Loucy (cell line): ENCODE results near the gene FCER2.

Source experiments
- EZH2phosphoT487 ChIP-seq: fragments of 200-600 bp; IDR thresholded peaks from 2 replicates; pipeline ENCODE4 v1.6.1; 2018; ENCODE audit warnings: antibody characterized with exemption, mild to moderate bottlenecking, moderate library complexity, borderline replicate concordance
- TF ChIP-seq, protein P1 (sequence below): fragments of 200-600 bp; sonication (generic); conservative IDR thresholded peaks from 2 replicates; pipeline ENCODE4 v1.5.1; 2014; ENCODE audit warnings: mild to moderate bottlenecking, antibody characterized with exemption, low read length

DNA sequence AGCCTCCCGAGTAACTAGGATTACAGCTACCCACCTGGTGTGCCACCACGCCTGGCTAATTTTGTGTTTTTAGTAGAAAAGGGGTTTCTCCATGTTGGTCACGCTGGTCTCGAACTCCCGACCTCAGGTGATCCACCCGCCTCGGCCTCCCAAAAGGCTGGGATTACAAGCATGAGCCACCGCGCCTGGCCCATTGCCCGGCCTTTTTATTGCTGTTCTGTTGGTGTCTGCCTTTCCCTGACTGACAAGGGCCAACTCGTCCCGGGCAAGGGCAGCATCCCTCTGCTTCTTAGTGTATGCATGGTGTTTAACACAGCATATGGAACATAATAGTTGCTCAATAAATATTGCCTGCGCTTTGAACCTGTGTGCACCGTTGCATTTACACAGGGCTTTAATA lies 39.3 kb downstream of the FCER2 start:
- TF ChIP-seq, protein P1, sequence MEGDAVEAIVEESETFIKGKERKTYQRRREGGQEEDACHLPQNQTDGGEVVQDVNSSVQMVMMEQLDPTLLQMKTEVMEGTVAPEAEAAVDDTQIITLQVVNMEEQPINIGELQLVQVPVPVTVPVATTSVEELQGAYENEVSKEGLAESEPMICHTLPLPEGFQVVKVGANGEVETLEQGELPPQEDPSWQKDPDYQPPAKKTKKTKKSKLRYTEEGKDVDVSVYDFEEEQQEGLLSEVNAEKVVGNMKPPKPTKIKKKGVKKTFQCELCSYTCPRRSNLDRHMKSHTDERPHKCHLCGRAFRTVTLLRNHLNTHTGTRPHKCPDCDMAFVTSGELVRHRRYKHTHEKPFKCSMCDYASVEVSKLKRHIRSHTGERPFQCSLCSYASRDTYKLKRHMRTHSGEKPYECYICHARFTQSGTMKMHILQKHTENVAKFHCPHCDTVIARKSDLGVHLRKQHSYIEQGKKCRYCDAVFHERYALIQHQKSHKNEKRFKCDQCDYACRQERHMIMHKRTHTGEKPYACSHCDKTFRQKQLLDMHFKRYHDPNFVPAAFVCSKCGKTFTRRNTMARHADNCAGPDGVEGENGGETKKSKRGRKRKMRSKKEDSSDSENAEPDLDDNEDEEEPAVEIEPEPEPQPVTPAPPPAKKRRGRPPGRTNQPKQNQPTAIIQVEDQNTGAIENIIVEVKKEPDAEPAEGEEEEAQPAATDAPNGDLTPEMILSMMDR, result no peak
- no peak for TF ChIP-seq EZH2phosphoT487
